ENCODE data around the gene EIF2S1. TPM values are rescaled to one million over a fixed set of nuclear protein-coding genes. Genes with fewer than 3 reads are reported as not detected.
"Not testable (repeated sequence)": the region's sequence is repeated elsewhere in the genome, so short reads cannot be mapped to it uniquely, and the experiment has no call there.

Gene EIF2S1
- total RNA-seq, 1 experiment from 2014 or later, result 192 TPM

GRCh38 chr14:67413806-67414769 is 54.0 kb downstream of the EIF2S1 start:
- CTCF ChIA-PET, result interaction anchor here (0.8 to 3.8 kb wide), 5 partner anchors 13 to 290 kb away, joined by 3 to 19 read pairs (median 4); partner anchors contain the start of gene ATP6V1D
- RAD21 ChIA-PET (ENCODE audit: low non-redundant PET in 1 of 2, low total read pairs in 2 of 2, uncharacterized antibody in 2 of 2, unreplicated experiment in 2 of 2), result no interaction called here
- TF ChIP-seq POLR2AphosphoS5 (IDR thresholded peaks at IDR 0.05; ENCODE audit: low read depth, low read length) (peak; percentile 68), ZBTB33 (IDR thresholded peaks at IDR 0.05; ENCODE audit: extremely low read depth, insufficient replicate concordance, low read length) (peak; percentile 49), REST (IDR thresholded peaks at IDR 0.05; ENCODE audit: low read depth) (no peak)
- DNase-seq (ENCODE audit: low read depth, low spot score), result peak; percentile 88
- Histone ChIP-seq H3K9me2 (ENCODE audit: insufficient read depth) (no peaks in the 10 kb centered on the region), H3K4me3 (replicated peaks in 1 of 2; ENCODE audit: low read depth in 1 of 2, low read length in 2 of 2) (peak overlapping the region; percentile 12 to 39; a peak in 3 of 4 replicates), H3K36me3 (ENCODE audit: control insufficient read depth in 1 of 2, insufficient read depth in 2 of 2, low read length in 2 of 2) (no peaks in the 10 kb centered on the region; a peak in 1 of 4 replicates), H4K20me1 (ENCODE audit: insufficient read depth) (no peaks in the 10 kb centered on the region), H3K27me3 (ENCODE audit: insufficient read depth, low read length) (no peaks in the 10 kb centered on the region), H3K9me3 (ENCODE audit: control insufficient read depth in 1 of 2, insufficient read depth in 1 of 2, low read depth in 1 of 2, low read length in 2 of 2) (no peaks in the 10 kb centered on the region), H3K4me1 (ENCODE audit: control insufficient read depth in 1 of 2, insufficient read depth in 2 of 2, low read length in 2 of 2) (peaks cover 42 to 57% of the 10 kb centered on the region in 2 experiments), H3K79me2 (ENCODE audit: insufficient read depth, low read length) (peaks cover 24% of the 10 kb centered on the region; the same call in 1 of the 2 replicates), H3K4me2 (ENCODE audit: low read length) (peak overlapping the region; percentile 78), H3K9ac (ENCODE audit: low read length) (peak overlapping the region; percentile 16; the same call in 1 of the 2 replicates), H2AFZ (ENCODE audit: low read depth, low read length, poor library complexity, severe bottlenecking) (no peak overlapping the region), H3K27ac (ENCODE audit: low read depth, low read length) (peak overlapping the region; percentile 56)
- ATAC-seq, result peak; percentile 74
- BruUV-seq (replicated peaks), result no TSS peak
- POLR2A ChIA-PET, result interaction anchor here (1.0 to 1.4 kb wide), 2 partner anchors 54 to 281 kb away, joined by 3 read pairs; partner anchors contain the start of genes ATP6V1D, EIF2S1 and RDH11
- intact Hi-C loops (cut with micrococcal nuclease), result no loop called here

GRCh38 chr14:67415610-67416009 is 55.5 kb downstream of the EIF2S1 start:
- DNase-seq (ENCODE audit: low read depth, low spot score); H3K79me2 ChIP-seq (ENCODE audit: insufficient read depth, low read length); BruUV-seq (replicated peaks); H3K9me2 ChIP-seq (ENCODE audit: insufficient read depth); H3K9ac ChIP-seq (ENCODE audit: low read length); H2AFZ ChIP-seq (ENCODE audit: low read depth, low read length, poor library complexity, severe bottlenecking); H3K27ac ChIP-seq (ENCODE audit: low read depth, low read length); RAD21 ChIA-PET (ENCODE audit: low non-redundant PET in 1 of 2, low total read pairs in 2 of 2, uncharacterized antibody in 2 of 2, unreplicated experiment in 2 of 2); H4K20me1 ChIP-seq (ENCODE audit: insufficient read depth); H3K4me3 ChIP-seq (replicated peaks in 1 of 2; ENCODE audit: low read depth in 1 of 2, low read length in 2 of 2); H3K27me3 ChIP-seq (ENCODE audit: insufficient read depth, low read length); H3K4me2 ChIP-seq (ENCODE audit: low read length); H3K36me3 ChIP-seq (ENCODE audit: control insufficient read depth in 1 of 2, insufficient read depth in 2 of 2, low read length in 2 of 2); intact Hi-C loops (cut with micrococcal nuclease); H3K9me3 ChIP-seq (ENCODE audit: control insufficient read depth in 1 of 2, insufficient read depth in 1 of 2, low read depth in 1 of 2, low read length in 2 of 2); POLR2A ChIA-PET; ATAC-seq: not testable (repeated sequence)
- H3K4me1 ChIP-seq (ENCODE audit: control insufficient read depth in 1 of 2, insufficient read depth in 2 of 2, low read length in 2 of 2), result peaks cover 41 to 63% of the 10 kb centered on the region in 2 experiments
- CTCF ChIA-PET, result interaction anchor here (3.8 kb wide), 1 partner anchor 12 kb away, joined by 19 read pairs; no protein-coding TSS in a partner anchor

Data from HCT116 (cell line).